ENCODE results near the gene FAM180A. TPM values are rescaled to one million over a fixed set of nuclear protein-coding genes. Genes with fewer than 3 reads are reported as not detected.

FAM180A gene
- total and polyA plus RNA-seq, 2 of the 8 experiments (the other 6 are each of a cell fraction or from before 2014, with no cell fraction given), result not detected

DNA sequence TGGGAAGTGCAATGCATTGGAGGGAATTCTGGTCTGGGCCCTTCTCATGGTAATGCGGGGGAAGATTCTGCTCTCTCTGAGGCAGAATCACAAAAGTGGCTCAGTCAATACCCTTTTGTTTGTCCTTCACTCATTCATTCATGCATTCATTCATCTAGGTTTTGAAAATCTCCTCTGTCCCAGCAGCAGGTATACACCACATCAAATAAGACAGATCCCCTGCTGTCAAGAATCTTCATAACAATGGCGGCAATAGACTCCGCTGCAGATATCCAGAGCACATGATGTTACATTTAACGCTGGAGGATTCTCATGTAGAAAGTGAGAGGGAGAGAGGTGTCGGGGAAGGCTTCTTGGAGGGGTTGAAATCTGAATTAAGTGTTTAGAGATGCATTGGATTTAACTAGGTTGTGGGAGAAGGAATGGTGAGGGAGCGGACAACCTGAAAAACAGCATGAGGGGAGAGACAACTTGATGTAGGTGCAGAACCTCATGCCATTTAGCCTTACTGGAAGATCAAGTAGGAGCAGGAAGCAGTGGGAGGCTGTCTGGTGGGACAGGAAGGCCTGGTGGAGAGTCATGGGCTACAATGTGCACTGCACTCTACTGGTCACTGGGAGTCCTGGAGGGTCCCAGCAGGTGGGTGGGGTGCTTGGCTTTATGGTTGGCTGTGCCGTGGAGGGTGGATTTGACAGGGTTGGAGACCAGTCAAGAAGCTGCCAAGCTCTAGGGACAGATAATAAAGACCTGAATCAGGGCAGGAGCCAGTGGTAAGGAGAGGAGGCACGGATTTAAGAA lies 5.2 kb upstream of the FAM180A start (continued):
- TF ChIP-seq HDAC2 (IDR thresholded peaks at IDR 0.05; ENCODE audit: borderline replicate concordance in 1 of 2, low read depth in 2 of 2, low read length in 2 of 2), result peak in 1 of 2 experiments; percentile 71; a peak in 1 of 4 replicates
- no peak for TF ChIP-seq SP4 (IDR thresholded peaks at IDR 0.05; ENCODE audit: low read length)
- no peak for TF ChIP-seq POLR2AphosphoS5 (IDR thresholded peaks at IDR 0.05; ENCODE audit: low read depth, low read length)
- TF ChIP-seq BCL11A (IDR thresholded peaks at IDR 0.05; ENCODE audit: low read depth in 2 of 2, low read length in 2 of 2), result no peak
- 0 out of 2 replicates have a peak, but pooled peaks have one; percentile 19 for TF ChIP-seq SP1 (IDR thresholded peaks at IDR 0.05; ENCODE audit: low read depth, low read length)
- no peak for TF ChIP-seq EZH2 (IDR thresholded peaks at IDR 0.05; ENCODE audit: low read depth, low read length, severe bottlenecking)
- peak; percentile 23; the same call in 1 of the 2 replicates for TF ChIP-seq KDM1A (IDR thresholded peaks at IDR 0.05; ENCODE audit: borderline replicate concordance, low read length)
- TF ChIP-seq SIRT6 (IDR thresholded peaks at IDR 0.05; ENCODE audit: low read length), result no peak
